Duodenal mucosa (tissue), 2 donors: ENCODE results near the gene SPIRE1.

Experiments
- H3K27ac ChIP-seq: one replicate; pipeline ENCODE4 v1.7.0; 2013; ENCODE audit warnings: low read depth, low read length
- H3K27me3 ChIP-seq, 2 donors: one replicate each; pipeline ENCODE4 v1.7.0; 2013; ENCODE audit warnings: low read length in 2 of 2, control low read depth in 1 of 2; ENCODE audit not compliant: insufficient read depth in 2 of 2, control insufficient read depth in 1 of 2
- H3K36me3 ChIP-seq, 2 donors: one replicate each; pipeline ENCODE4 v1.7.0; 2013; ENCODE audit warnings: low read length in 2 of 2, control low read depth in 1 of 2; ENCODE audit not compliant: insufficient read depth in 2 of 2, control insufficient read depth in 1 of 2
- H3K4me1 ChIP-seq, 2 donors: one replicate each; pipeline ENCODE4 v1.7.0; 2013; ENCODE audit warnings: low read length in 2 of 2, control low read depth in 1 of 2; ENCODE audit not compliant: insufficient read depth in 2 of 2, control insufficient read depth in 1 of 2
- H3K4me3 ChIP-seq, 2 donors: one replicate each; pipeline ENCODE4 v1.7.0; 2013; ENCODE audit warnings: low read length in 2 of 2, low read depth in 1 of 2
- H3K9ac ChIP-seq, 2 donors: one replicate each; pipeline ENCODE4 v1.7.0; 2013; ENCODE audit warnings: low read length in 2 of 2, low read depth in 1 of 2
- H3K9me3 ChIP-seq, 2 donors: one replicate each; pipeline ENCODE4 v1.7.0; 2013; ENCODE audit warnings: low read length in 2 of 2, control low read depth in 1 of 2; ENCODE audit not compliant: control insufficient read depth in 1 of 2

SPIRE1 gene

DNA sequence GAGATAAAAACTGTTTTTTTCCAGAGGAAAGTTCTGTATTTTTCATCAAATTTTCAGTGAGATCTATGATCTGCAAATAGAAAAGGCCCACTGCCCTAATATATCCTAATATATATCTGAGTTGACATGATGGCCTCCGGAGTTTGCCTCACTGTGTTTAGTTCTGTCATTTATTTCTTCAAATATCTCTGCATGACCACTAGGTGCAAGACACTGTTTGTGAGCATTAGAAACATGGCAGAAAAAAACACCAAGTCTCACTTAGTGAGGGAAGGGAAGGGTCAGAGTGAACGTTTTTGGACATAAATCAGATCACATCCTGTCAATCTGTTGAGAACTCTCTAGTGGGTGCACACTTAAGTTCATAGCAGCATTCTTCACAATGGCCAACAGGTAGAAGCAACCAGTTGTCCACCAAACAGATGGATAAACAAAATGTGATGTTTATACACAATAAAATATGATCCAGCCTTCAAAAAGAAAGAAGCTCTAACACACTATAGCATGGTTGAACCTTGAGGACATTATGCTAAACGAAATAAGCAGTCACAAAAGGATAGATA lies 53.4 kb downstream of the SPIRE1 start:
- Histone ChIP-seq H3K27me3 (no peaks in the 10 kb centered on the region), H3K36me3 (no peaks in the 10 kb centered on the region), H3K9me3 (no peaks in the 10 kb centered on the region), H3K9ac (no peak overlapping the region), H3K27ac (no peak overlapping the region), H3K4me1 (no peaks in the 10 kb centered on the region), H3K4me3 (no peak overlapping the region)

DNA sequence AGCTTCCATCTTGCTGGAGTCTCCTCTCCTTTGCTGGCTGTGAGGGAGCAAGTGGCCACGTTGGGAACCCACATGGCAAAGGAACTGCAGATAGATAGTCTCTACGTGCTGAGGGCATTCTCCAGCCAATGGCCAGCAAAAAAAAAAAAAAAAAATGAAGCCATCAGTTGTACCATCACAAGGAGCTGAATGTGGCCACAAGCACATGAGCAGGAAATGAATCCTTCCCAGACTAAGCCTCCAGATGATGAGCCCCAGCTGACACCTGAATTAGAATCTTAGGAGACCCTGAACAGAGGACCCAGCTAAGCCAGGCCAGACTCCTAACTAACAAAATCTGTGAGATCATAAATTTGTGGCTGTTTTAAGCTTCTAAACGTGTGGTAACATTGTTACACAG lies 57.9 kb downstream of the SPIRE1 start:
- Histone ChIP-seq H3K9me3 (no peaks in the 10 kb centered on the region), H3K36me3 (no peaks in the 10 kb centered on the region), H3K27ac (no peak overlapping the region), H3K4me3 (no peak overlapping the region), H3K27me3 (no peaks in the 10 kb centered on the region), H3K9ac (no peak overlapping the region), H3K4me1 (no peaks in the 10 kb centered on the region)

- Histone ChIP-seq H3K4me3 (no peak overlapping the region), H3K4me1 (no peaks in the 10 kb centered on the region), H3K27me3 (no peaks in the 10 kb centered on the region), H3K27ac (no peak overlapping the region), H3K9me3 (no peaks in the 10 kb centered on the region), H3K9ac (no peak overlapping the region), H3K36me3 (no peaks in the 10 kb centered on the region)
Measured at GRCh38 chr18:12599543-12599942, 58.4 kb downstream of the SPIRE1 start.

DNA sequence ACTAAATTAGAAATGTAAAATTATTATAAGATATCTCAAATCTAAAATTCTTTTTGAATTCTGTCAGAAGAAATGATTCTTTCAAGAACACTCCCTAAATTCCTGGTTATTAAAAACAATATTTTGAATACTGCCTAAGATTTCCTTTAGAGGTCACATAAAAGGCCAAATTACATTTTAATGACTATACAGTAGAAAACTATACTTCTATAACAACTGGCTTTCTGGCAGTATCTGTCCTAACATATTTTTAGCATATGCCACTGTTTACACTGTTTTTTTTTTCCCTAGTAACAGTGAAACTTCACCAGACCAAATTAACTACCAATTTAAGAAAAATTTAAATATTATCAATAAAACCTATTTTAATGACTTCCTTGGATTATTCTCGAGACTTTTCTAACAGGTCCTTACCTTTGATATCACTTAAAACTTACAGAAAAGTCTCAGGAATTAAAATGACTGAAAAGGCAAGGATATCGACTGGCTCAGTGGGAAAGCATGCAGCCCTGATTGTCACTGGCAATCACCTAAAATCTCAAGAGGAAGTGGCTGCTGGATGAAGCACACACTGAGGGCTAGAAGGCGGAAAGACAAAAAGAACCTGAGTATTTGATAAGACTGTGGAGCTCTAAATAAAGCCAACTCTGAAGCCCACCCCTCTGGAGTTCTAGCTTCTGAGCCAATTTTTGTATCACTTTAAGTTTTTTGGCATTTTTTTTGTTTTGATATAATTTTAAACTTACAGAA lies 59.6 kb downstream of the SPIRE1 start:
- Histone ChIP-seq H3K27ac (no peak overlapping the region), H3K4me1 (no peaks in the 10 kb centered on the region), H3K36me3 (no peaks in the 10 kb centered on the region), H3K9me3 (no peaks in the 10 kb centered on the region), H3K4me3 (no peak overlapping the region), H3K9ac (no peak overlapping the region), H3K27me3 (no peaks in the 10 kb centered on the region)

GRCh38 chr18:12597760-12598159 lies 60.1 kb downstream of the SPIRE1 start:
- H3K4me1 ChIP-seq, result no peaks in the 10 kb centered on the region
- no peak overlapping the region for H3K9ac ChIP-seq
- H3K27me3 ChIP-seq, result no peaks in the 10 kb centered on the region
- H3K36me3 ChIP-seq, result no peaks in the 10 kb centered on the region
- H3K27ac ChIP-seq, result no peak overlapping the region
- no peaks in the 10 kb centered on the region for H3K9me3 ChIP-seq
- no peak overlapping the region for H3K4me3 ChIP-seq

GRCh38 chr18:12595571-12596255 lies 62.2 kb downstream of the SPIRE1 start:
- Histone ChIP-seq H3K4me3 (no peak overlapping the region), H3K36me3 (no peaks in the 10 kb centered on the region), H3K9ac (no peak overlapping the region), H3K4me1 (no peaks in the 10 kb centered on the region), H3K27me3 (no peaks in the 10 kb centered on the region), H3K9me3 (no peaks in the 10 kb centered on the region), H3K27ac (no peak overlapping the region)

DNA sequence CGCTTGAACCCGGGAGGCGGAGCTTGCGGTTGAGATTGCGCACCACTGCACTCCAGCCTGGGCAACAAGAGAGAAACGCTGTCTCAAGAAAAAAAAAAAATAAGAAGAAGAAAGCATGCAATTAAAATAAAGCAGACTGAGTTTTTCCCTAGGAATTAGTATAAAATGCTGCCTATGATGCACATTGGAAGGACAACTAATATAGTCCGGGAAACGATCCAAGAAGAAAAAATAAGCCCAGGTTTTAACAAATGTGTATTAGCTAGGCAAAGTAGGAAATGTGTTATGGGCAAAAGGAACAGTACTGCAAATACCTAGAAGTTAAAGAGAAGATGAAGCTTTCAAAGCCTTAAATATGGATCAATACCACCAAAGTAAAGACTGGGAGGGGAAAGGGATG lies 64.0 kb downstream of the SPIRE1 start:
- no peak overlapping the region for H3K9ac ChIP-seq
- no peak overlapping the region for H3K27ac ChIP-seq
- no peaks in the 10 kb centered on the region for H3K9me3 ChIP-seq
- no peaks in the 10 kb centered on the region for H3K27me3 ChIP-seq
- H3K4me3 ChIP-seq, result no peak overlapping the region
- H3K36me3 ChIP-seq, result no peaks in the 10 kb centered on the region
- no peaks in the 10 kb centered on the region for H3K4me1 ChIP-seq

DNA sequence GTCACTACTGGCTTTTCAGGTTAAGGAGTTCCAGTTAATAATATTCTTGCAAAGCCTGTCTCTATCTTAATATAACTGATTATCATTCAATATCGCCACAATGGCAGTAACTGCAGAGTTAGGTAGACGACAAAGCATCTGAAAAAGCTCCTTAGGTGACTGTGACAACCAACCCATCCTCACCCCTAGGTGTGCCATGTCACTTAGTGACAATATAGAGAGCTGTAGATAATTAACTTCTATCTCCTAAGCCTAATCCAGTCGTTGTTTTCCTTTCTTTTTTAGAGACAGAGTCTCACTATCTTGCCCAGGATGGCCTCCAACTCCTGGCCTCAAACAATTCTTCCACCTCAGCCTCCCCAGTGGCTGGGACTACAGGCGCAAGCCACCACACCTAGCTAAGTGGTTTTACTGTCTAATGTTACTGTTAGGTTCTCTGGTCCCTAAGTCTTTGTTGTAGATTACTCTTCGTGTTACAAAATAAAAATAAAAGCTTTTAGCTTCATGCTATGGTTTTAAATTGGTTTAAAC lies 65.2 kb downstream of the SPIRE1 start:
- no peak overlapping the region for H3K4me3 ChIP-seq
- H3K36me3 ChIP-seq, result no peaks in the 10 kb centered on the region
- H3K4me1 ChIP-seq, result no peaks in the 10 kb centered on the region
- no peaks in the 10 kb centered on the region for H3K27me3 ChIP-seq
- H3K9me3 ChIP-seq, result no peaks in the 10 kb centered on the region
- no peak overlapping the region for H3K27ac ChIP-seq
- H3K9ac ChIP-seq, result no peak overlapping the region

- Histone ChIP-seq H3K27me3 (no peaks in the 10 kb centered on the region), H3K36me3 (no peaks in the 10 kb centered on the region), H3K4me1 (no peaks in the 10 kb centered on the region), H3K9ac (no peak overlapping the region), H3K9me3 (no peaks in the 10 kb centered on the region), H3K27ac (no peak overlapping the region), H3K4me3 (no peak overlapping the region)
Measured at GRCh38 chr18:12589448-12589847, 68.5 kb downstream of the SPIRE1 start.

DNA sequence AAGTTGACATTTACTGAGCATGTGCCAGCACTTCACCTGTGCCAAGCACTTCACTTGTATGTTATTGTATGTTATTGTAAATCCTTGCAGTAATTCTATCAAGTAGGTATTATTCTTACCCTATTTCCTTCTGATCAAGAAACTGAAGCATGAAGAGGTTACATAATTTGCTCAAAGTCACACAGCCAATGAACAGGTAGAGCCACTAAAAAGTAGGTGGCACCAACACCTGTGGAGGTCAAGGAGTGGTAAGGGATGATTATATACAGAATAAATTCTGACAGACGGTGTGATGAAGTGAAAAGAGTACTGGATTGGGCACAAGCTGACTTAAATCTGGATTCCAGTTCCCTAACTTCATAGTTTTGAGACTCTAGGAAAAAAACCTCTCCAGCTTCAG lies 71.0 kb downstream of the SPIRE1 start:
- no peak overlapping the region for H3K27ac ChIP-seq
- no peaks in the 10 kb centered on the region for H3K4me1 ChIP-seq
- no peak overlapping the region for H3K9ac ChIP-seq

More for the DNA sequence above, 71.0 kb downstream of the SPIRE1 start:
- Histone ChIP-seq H3K9me3 (no peaks in the 10 kb centered on the region), H3K36me3 (no peaks in the 10 kb centered on the region), H3K4me3 (no peak overlapping the region), H3K27me3 (no peaks in the 10 kb centered on the region)
